VCaP (cell line): Measurements from ENCODE around the gene SLC6A13.
A peak's percentile ranks its signal among the peaks of the same experiment; 100 is the strongest.

Experiments used
- H3K27ac ChIP-seq: fragments of 450-650 bp; 2 replicates; pipeline ENCODE4 v1.5.1; 2017
- CTCF ChIP-seq: fragments of 450-650 bp; conservative IDR thresholded peaks from 2 replicates; pipeline ENCODE4 v1.5.1; 2017; ENCODE audit warnings: mild to moderate bottlenecking, moderate library complexity

Gene SLC6A13

GRCh38 chr12:208813-209212 lies 53.8 kb downstream of the SLC6A13 start:
- no peak overlapping the region for H3K27ac ChIP-seq
- TF ChIP-seq CTCF = no peak

- no peak overlapping the region for H3K27ac ChIP-seq
- no peak for TF ChIP-seq CTCF
Observed at GRCh38 chr12:207804-208203, 54.8 kb downstream of the SLC6A13 start.

GRCh38 chr12:206746-207440 lies 55.7 kb downstream of the SLC6A13 start:
- no peak for TF ChIP-seq CTCF
- no peak overlapping the region for H3K27ac ChIP-seq

GRCh38 chr12:205026-205425 lies 57.6 kb downstream of the SLC6A13 start:
- TF ChIP-seq CTCF = no peak
- no peak overlapping the region for H3K27ac ChIP-seq

- peak overlapping the region; percentile 48; the same call in 1 of the 2 replicates for H3K27ac ChIP-seq
- no peak for TF ChIP-seq CTCF
Observed at GRCh38 chr12:204261-204678, 58.4 kb downstream of the SLC6A13 start.

GRCh38 chr12:203462-204260 lies 59.0 kb downstream of the SLC6A13 start:
- H3K27ac ChIP-seq = peak overlapping the region; percentile 48; the same call in 1 of the 2 replicates
- peak; percentile 43 for TF ChIP-seq CTCF

GRCh38 chr12:203074-203461 lies 59.6 kb downstream of the SLC6A13 start:
- peak overlapping the region; percentile 48; the same call in 1 of the 2 replicates for H3K27ac ChIP-seq
- TF ChIP-seq CTCF = no peak
